Spinal cord (tissue), 10 donors: ENCODE data around the gene GPR35. TPM values are rescaled to one million over a fixed set of nuclear protein-coding genes. Genes with fewer than 3 reads are reported as not detected.

Source experiments
- DNase-seq, 6 donors: peaks; one replicate each; pipeline versions ENCODE4 v3.0.0 to v3.0.0-alpha.2; 2013 to 2015; ENCODE audit warnings: low spot score in 6 of 6, low read depth in 4 of 6
- H3K27ac ChIP-seq: one replicate; pipeline ENCODE4 v1.5.1; 2013; ENCODE audit warnings: low read depth, low read length, control low read depth
- H3K27me3 ChIP-seq: one replicate; pipeline ENCODE4 v1.6.1; 2013; ENCODE audit warnings: low read length; ENCODE audit not compliant: control insufficient read depth, insufficient read depth
- H3K36me3 ChIP-seq: one replicate; pipeline ENCODE4 v1.6.1; 2013; ENCODE audit warnings: low read length; ENCODE audit not compliant: control insufficient read depth, insufficient read depth
- H3K4me1 ChIP-seq: one replicate; pipeline ENCODE4 v1.6.1; 2013; ENCODE audit warnings: low read length; ENCODE audit not compliant: control insufficient read depth, insufficient read depth
- H3K4me3 ChIP-seq: one replicate; pipeline ENCODE4 v1.5.1; 2013; ENCODE audit warnings: low read depth, low read length, control low read depth
- H3K9me3 ChIP-seq: one replicate; pipeline ENCODE4 v1.6.1; 2013; ENCODE audit warnings: low read length; ENCODE audit not compliant: control insufficient read depth, insufficient read depth
- WGBS: methylation state at CpG from one replicate; pipeline ENCODE4 v1.1.5; 2013; ENCODE audit warnings: missing lambda C conversion rate; ENCODE audit not compliant: insufficient coverage; 5-methylcytosine and 5-hydroxymethylcytosine counted together
- long read RNA-seq, 4 donors: transcript quantifications; one replicate each; lab custom pipeline, GENCODE V29; 2026
- polyA plus RNA-seq, 2 donors: library from polyadenylated mRNA; unstranded; fragments of 120-200 nt; gene quantifications; one replicate each; pipeline ENCODE4 v1.2.1, GENCODE V29; 2013; ENCODE audit not compliant: insufficient read length in 2 of 2
- total RNA-seq, 2 donors: library from RNA; depleted of rRNA in 1 of 2; stranded (reverse); fragments of 120-200 nt in 1 of 2; fragments of >200 nt in 1 of 2; gene quantifications; one replicate each; pipeline versions ENCODE4 v1.2.3 to v1.2.4, GENCODE V29; 2013 to 2014
- donor health status: healthy.

The GPR35 gene
- total RNA-seq (1 to 10 TPM; 2.1 to 2.6 TPM), polyA plus RNA-seq (1 to 10 TPM; 1.9 to 3.9 TPM)
- long read RNA-seq, donor 1, partial matches to known transcripts, result 0 of 2 reads
- long read RNA-seq, donor 1, other reads (novel, unspliced or antisense), result 0 of 2 reads
- long read RNA-seq, donor 2, partial matches to known transcripts, result 0 of 1 reads
- long read RNA-seq, donor 2, other reads (novel, unspliced or antisense), result 0 of 1 reads
- long read RNA-seq, donor 3, result 0 reads
- long read RNA-seq, donor 4, partial matches to known transcripts, result 0 of 1 reads
- long read RNA-seq, donor 4, other reads (novel, unspliced or antisense), result 0 of 1 reads

- Histone ChIP-seq H3K9me3 (no peaks in the 10 kb centered on the region), H3K27ac (no peak within 1 kb of the TSS), H3K4me1 (no peaks in the 10 kb centered on the region), H3K4me3 (no peak within 1 kb of the TSS), H3K36me3 (peaks cover 14% of the 10 kb centered on the region), H3K27me3 (no peaks in the 10 kb centered on the region)
- 66% methylated on average over 21 of the region's 23 CpGs for WGBS
- no peak for DNase-seq
Measured at GRCh38 chr2:240624950-240625621, at the start of gene GPR35. TSS of gene GPR35 (plus strand) at chr2:240625480. CDS start at chr2:240629953, 4,473 bp downstream.

GRCh38 chr2:240576036-240576435 lies 49.2 kb upstream of the GPR35 start:
- H3K27ac ChIP-seq, result no peak overlapping the region
- H3K9me3 ChIP-seq, result peaks cover 2% of the 10 kb centered on the region
- no peaks in the 10 kb centered on the region for H3K27me3 ChIP-seq
- peaks cover 90% of the 10 kb centered on the region for H3K36me3 ChIP-seq
- no peak overlapping the region for H3K4me3 ChIP-seq
- peaks cover 10% of the 10 kb centered on the region for H3K4me1 ChIP-seq
- DNase-seq, result no peak
- WGBS, result 74% methylated on average over 6 of the region's 6 CpGs

GRCh38 chr2:240576436-240577205 lies 48.7 kb upstream of the GPR35 start:
- H3K9me3 ChIP-seq, result peaks cover 2% of the 10 kb centered on the region
- DNase-seq, result no peak
- no peaks in the 10 kb centered on the region for H3K27me3 ChIP-seq
- WGBS, result 92% methylated on average over 32 of the region's 32 CpGs
- peaks cover 84% of the 10 kb centered on the region for H3K36me3 ChIP-seq
- H3K27ac ChIP-seq, result no peak overlapping the region
- H3K4me3 ChIP-seq, result no peak overlapping the region
- H3K4me1 ChIP-seq, result peaks cover 4% of the 10 kb centered on the region

- Histone ChIP-seq H3K9me3 (peaks cover 2% of the 10 kb centered on the region), H3K27ac (no peak overlapping the region), H3K36me3 (peaks cover 80% of the 10 kb centered on the region), H3K4me1 (peaks cover 3% of the 10 kb centered on the region), H3K27me3 (no peaks in the 10 kb centered on the region), H3K4me3 (no peak overlapping the region)
- 91% methylated on average over 25 of the region's 26 CpGs for WGBS
- DNase-seq, result no peak
Measured at GRCh38 chr2:240577281-240578109, 47.8 kb upstream of the GPR35 start.

- Histone ChIP-seq H3K4me1 (peaks cover 3% of the 10 kb centered on the region), H3K36me3 (peaks cover 74% of the 10 kb centered on the region), H3K4me3 (no peak overlapping the region), H3K9me3 (peaks cover 2% of the 10 kb centered on the region), H3K27ac (no peak overlapping the region), H3K27me3 (no peaks in the 10 kb centered on the region)
- no peak for DNase-seq
- 90% methylated on average over 9 of the region's 9 CpGs for WGBS
Measured at GRCh38 chr2:240578110-240578450, 47.2 kb upstream of the GPR35 start.

GRCh38 chr2:240578488-240578887 lies 46.8 kb upstream of the GPR35 start:
- 94% methylated on average over 7 of the region's 8 CpGs for WGBS
- Histone ChIP-seq H3K4me3 (no peak overlapping the region), H3K27ac (no peak overlapping the region), H3K4me1 (peaks cover 3% of the 10 kb centered on the region), H3K36me3 (peaks cover 70% of the 10 kb centered on the region), H3K9me3 (peaks cover 2% of the 10 kb centered on the region), H3K27me3 (no peaks in the 10 kb centered on the region)
- no peak for DNase-seq

- 90% methylated on average over 8 of the region's 12 CpGs for WGBS
- Histone ChIP-seq H3K27me3 (no peaks in the 10 kb centered on the region), H3K27ac (no peak overlapping the region), H3K4me1 (peaks cover 3% of the 10 kb centered on the region), H3K9me3 (peaks cover 2% of the 10 kb centered on the region), H3K36me3 (peaks cover 67% of the 10 kb centered on the region), H3K4me3 (no peak overlapping the region)
- DNase-seq, result no peak
Measured at GRCh38 chr2:240579071-240579762, 46.1 kb upstream of the GPR35 start.

- peaks cover 2% of the 10 kb centered on the region for H3K9me3 ChIP-seq
- H3K27ac ChIP-seq, result no peak overlapping the region
- peaks cover 64% of the 10 kb centered on the region for H3K36me3 ChIP-seq
- no peak for DNase-seq
- no peaks in the 10 kb centered on the region for H3K27me3 ChIP-seq
- no peak overlapping the region for H3K4me3 ChIP-seq
- WGBS, result 66% methylated on average over 25 of the region's 27 CpGs
- H3K4me1 ChIP-seq, result peaks cover 9% of the 10 kb centered on the region
Measured at GRCh38 chr2:240579771-240580614, 45.3 kb upstream of the GPR35 start.
